GM23248 (cell line): ENCODE measurements around the gene PVR.

ENCODE experiments used
- EZH2 ChIP-seq: fragments of 200-600 bp; sonication (generic); IDR thresholded peaks from 2 replicates; pipeline ENCODE4 v1.6.1; 2018; ENCODE audit warnings: antibody characterized with exemption, mild to moderate bottlenecking; ENCODE audit not compliant: insufficient read depth, poor library complexity, severe bottlenecking
- EZH2phosphoT487 ChIP-seq: fragments of 200-600 bp; sonication (generic); IDR thresholded peaks from 2 replicates; pipeline ENCODE4 v1.6.1; 2018; ENCODE audit warnings: antibody characterized with exemption, moderate library complexity, mild to moderate bottlenecking, low read depth; ENCODE audit not compliant: insufficient read depth

GRCh38 chr19:44705502-44706010 is 61.8 kb downstream of the PVR start:
- TF ChIP-seq EZH2phosphoT487 (no peak), EZH2 (no peak)
